Measurements from ENCODE around the gene PRKAA2.

Gene PRKAA2

DNA sequence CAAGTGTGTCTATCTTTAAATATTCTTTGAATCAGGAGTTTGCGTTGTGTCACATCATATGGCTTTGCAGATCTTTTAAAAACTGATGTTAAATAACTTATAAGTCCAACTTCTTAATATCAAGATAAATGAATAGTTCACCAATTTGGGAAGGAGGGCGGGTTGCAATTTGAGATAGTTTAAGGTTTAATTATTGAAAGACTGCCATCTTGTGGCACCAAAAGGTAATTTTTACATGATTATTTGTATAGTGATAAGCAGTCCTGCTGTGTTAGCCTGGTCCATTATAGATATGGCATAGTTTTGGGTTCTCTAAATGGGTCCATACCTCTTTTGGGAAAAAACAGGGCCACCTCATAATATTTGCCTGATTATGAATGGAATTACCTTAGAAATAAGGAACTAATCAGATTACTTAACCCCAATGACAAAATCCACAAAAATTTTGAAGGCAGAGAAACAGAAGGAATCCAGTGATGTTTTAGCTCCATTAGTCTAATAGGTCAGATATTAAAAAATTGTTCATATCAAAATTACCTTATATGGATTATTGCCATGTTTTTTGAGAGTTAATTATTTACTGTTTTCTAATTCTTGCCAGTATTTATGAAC, 64.3 kb downstream of the PRKAA2 start:
- Histone ChIP-seq H3K36me3 (ENCODE audit: control insufficient read depth, low read length) (no peaks in the 10 kb centered on the region), H3K27me3 (ENCODE audit: control insufficient read depth, low read length) (peaks cover 11% of the 10 kb centered on the region), H3K4me1 (ENCODE audit: control insufficient read depth, low read length) (no peaks in the 10 kb centered on the region), H3K4me3 (ENCODE audit: low read length) (no peak overlapping the region), H3K9me3 (ENCODE audit: control insufficient read depth, insufficient read depth, low read length) (no peaks in the 10 kb centered on the region), H3K4me2 (ENCODE audit: low read length) (no peak overlapping the region), H3K79me2 (ENCODE audit: control insufficient read depth, low read length) (no peaks in the 10 kb centered on the region), H3F3A (ENCODE audit: control insufficient read depth, insufficient read depth) (no peaks in the 10 kb centered on the region), H4K20me1 (ENCODE audit: control insufficient read depth, insufficient read depth, low read depth, low read length) (no peaks in the 10 kb centered on the region), H3K27ac (ENCODE audit: low read depth, low read length) (no peak overlapping the region), H3K9me2 (replicated peaks; ENCODE audit: control insufficient read depth, low read length) (no peaks in the 10 kb centered on the region)
- TF ChIP-seq, protein P1, sequence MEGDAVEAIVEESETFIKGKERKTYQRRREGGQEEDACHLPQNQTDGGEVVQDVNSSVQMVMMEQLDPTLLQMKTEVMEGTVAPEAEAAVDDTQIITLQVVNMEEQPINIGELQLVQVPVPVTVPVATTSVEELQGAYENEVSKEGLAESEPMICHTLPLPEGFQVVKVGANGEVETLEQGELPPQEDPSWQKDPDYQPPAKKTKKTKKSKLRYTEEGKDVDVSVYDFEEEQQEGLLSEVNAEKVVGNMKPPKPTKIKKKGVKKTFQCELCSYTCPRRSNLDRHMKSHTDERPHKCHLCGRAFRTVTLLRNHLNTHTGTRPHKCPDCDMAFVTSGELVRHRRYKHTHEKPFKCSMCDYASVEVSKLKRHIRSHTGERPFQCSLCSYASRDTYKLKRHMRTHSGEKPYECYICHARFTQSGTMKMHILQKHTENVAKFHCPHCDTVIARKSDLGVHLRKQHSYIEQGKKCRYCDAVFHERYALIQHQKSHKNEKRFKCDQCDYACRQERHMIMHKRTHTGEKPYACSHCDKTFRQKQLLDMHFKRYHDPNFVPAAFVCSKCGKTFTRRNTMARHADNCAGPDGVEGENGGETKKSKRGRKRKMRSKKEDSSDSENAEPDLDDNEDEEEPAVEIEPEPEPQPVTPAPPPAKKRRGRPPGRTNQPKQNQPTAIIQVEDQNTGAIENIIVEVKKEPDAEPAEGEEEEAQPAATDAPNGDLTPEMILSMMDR (IDR thresholded peaks at IDR 0.05; ENCODE audit: low read depth, low read length, poor library complexity, severe bottlenecking) = peak; percentile 59
- no peak for TF ChIP-seq EZH2phosphoT487 (IDR thresholded peaks at IDR 0.05; ENCODE audit: borderline replicate concordance, low read length)

GRCh38 chr1:56709995-56710394, 64.9 kb downstream of the PRKAA2 start:
- Histone ChIP-seq H3K9me3 (ENCODE audit: control insufficient read depth, insufficient read depth, low read length) (no peaks in the 10 kb centered on the region), H3K4me2 (ENCODE audit: low read length) (no peak overlapping the region), H3K36me3 (ENCODE audit: control insufficient read depth, low read length) (no peaks in the 10 kb centered on the region), H3F3A (ENCODE audit: control insufficient read depth, insufficient read depth) (no peaks in the 10 kb centered on the region), H3K79me2 (ENCODE audit: control insufficient read depth, low read length) (no peaks in the 10 kb centered on the region), H3K27me3 (ENCODE audit: control insufficient read depth, low read length) (peaks cover 11% of the 10 kb centered on the region), H3K4me3 (ENCODE audit: low read length) (no peak overlapping the region), H4K20me1 (ENCODE audit: control insufficient read depth, insufficient read depth, low read depth, low read length) (no peaks in the 10 kb centered on the region), H3K27ac (ENCODE audit: low read depth, low read length) (no peak overlapping the region), H3K9me2 (replicated peaks; ENCODE audit: control insufficient read depth, low read length) (no peaks in the 10 kb centered on the region), H3K4me1 (ENCODE audit: control insufficient read depth, low read length) (no peaks in the 10 kb centered on the region)
- no peak for TF ChIP-seq EZH2phosphoT487 (IDR thresholded peaks at IDR 0.05; ENCODE audit: borderline replicate concordance, low read length)
- TF ChIP-seq, protein P1 (IDR thresholded peaks at IDR 0.05; ENCODE audit: low read depth, low read length, poor library complexity, severe bottlenecking) = no peak

DNA sequence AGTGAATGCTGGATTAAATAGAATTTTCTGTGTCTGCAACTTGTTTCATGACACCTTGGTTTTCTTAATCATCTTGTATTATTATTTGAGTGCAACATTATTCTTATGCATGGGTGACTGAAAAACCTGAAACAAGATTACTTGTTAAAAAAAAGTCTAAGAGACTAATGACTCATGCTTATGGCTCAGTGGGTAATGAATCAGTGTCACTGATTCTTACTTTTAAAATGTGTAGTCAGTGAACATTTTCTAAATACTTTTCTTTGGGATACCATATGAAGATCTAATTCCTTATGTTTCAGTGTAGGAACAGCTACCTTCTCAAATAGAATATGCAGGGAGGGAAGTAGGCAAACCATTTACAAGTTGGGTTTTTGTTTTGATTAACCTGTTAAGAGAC, 65.5 kb downstream of the PRKAA2 start:
- no peaks in the 10 kb centered on the region for H3K4me1 ChIP-seq (ENCODE audit: control insufficient read depth, low read length)
- no peak overlapping the region for H3K4me2 ChIP-seq (ENCODE audit: low read length)
- no peaks in the 10 kb centered on the region for H3K36me3 ChIP-seq (ENCODE audit: control insufficient read depth, low read length)
- H3K27me3 ChIP-seq (ENCODE audit: control insufficient read depth, low read length) = peaks cover 16% of the 10 kb centered on the region
- H3K4me3 ChIP-seq (ENCODE audit: low read length) = no peak overlapping the region
- H3K9me3 ChIP-seq (ENCODE audit: control insufficient read depth, insufficient read depth, low read length) = no peaks in the 10 kb centered on the region
- TF ChIP-seq, protein P1 (IDR thresholded peaks at IDR 0.05; ENCODE audit: low read depth, low read length, poor library complexity, severe bottlenecking) = no peak
- TF ChIP-seq EZH2phosphoT487 (IDR thresholded peaks at IDR 0.05; ENCODE audit: borderline replicate concordance, low read length) = no peak
- no peak overlapping the region for H3K27ac ChIP-seq (ENCODE audit: low read depth, low read length)
- H3K9me2 ChIP-seq (replicated peaks; ENCODE audit: control insufficient read depth, low read length) = no peaks in the 10 kb centered on the region
- no peaks in the 10 kb centered on the region for H3F3A ChIP-seq (ENCODE audit: control insufficient read depth, insufficient read depth)
- H3K79me2 ChIP-seq (ENCODE audit: control insufficient read depth, low read length) = no peaks in the 10 kb centered on the region
- no peaks in the 10 kb centered on the region for H4K20me1 ChIP-seq (ENCODE audit: control insufficient read depth, insufficient read depth, low read depth, low read length)
